Endothelial cell of umbilical vein (primary cell): Measurements from ENCODE around the gene APOBEC2. TPM values are rescaled to one million over a fixed set of nuclear protein-coding genes. Genes with fewer than 3 reads are reported as not detected.
A peak's percentile ranks its signal among the peaks of the same experiment; 100 is the strongest.

Experiments used
- BruUV-seq: library from RNA; stranded (reverse); fragments of 400-500 nt; replicated peaks from 2 replicates; lab custom pipeline; 2021; lab: Mats Ljungman, UMichigan
- CTCF ChIA-PET: fragments of 300-600, 350-600 bp; sonication (Branson Sonifier 250); formaldehyde crosslinking; loops from one replicate; lab custom pipeline; 2021; ENCODE audit warnings: antibody characterized with exemption, inconsistent platforms; lab: Charles Lee
- POLR2A ChIA-PET: fragments of 300-600, 350-600 bp; sonication (Branson Sonifier 250); formaldehyde crosslinking; loops from one replicate; lab custom pipeline; 2021; ENCODE audit warnings: antibody characterized with exemption, inconsistent platforms; lab: Charles Lee
- DNase-seq: peaks from one replicate; pipeline ENCODE4 v3.0.0-alpha.2; 2011; ENCODE audit warnings: low read depth, low spot score
- FAIRE-seq: peaks from 2 replicates; lab custom pipeline; 2011; peaks lifted over from hg19 to GRCh38; lab: Jason Lieb, UNC
- H2AFZ ChIP-seq: 2 replicates; pipeline ENCODE4 v1.6.0; 2012; ENCODE audit warnings: low read depth, low read length, control low read depth, inconsistent platforms
- H3K27ac ChIP-seq: 2 replicates; pipeline ENCODE4 v1.5.1; 2011; ENCODE audit warnings: low read depth, mild to moderate bottlenecking, control low read depth, low read length, moderate library complexity; ENCODE audit not compliant: insufficient read depth
- H3K27me3 ChIP-seq, 2 experiments: 2 replicates each; pipeline versions ENCODE4 v1.6.0 to v1.6.1; 2011; ENCODE audit warnings: low read length in 2 of 2, mixed read lengths in 1 of 2; ENCODE audit not compliant: control insufficient read depth in 2 of 2, insufficient read depth in 2 of 2
- H3K36me3 ChIP-seq, 2 experiments: 2 replicates in 1 of 2; 3 replicates in 1 of 2; pipeline ENCODE4 v1.5.1; 2011; ENCODE audit warnings: low read length in 2 of 2, mild to moderate bottlenecking in 1 of 2, moderate library complexity in 1 of 2; ENCODE audit not compliant: control insufficient read depth in 2 of 2, insufficient read depth in 2 of 2; ENCODE audit errors: extremely low read depth in 1 of 2
- H3K4me1 ChIP-seq: 3 replicates; pipeline ENCODE4 v1.5.1; 2011; ENCODE audit warnings: mild to moderate bottlenecking, low read length; ENCODE audit not compliant: control insufficient read depth, insufficient read depth; ENCODE audit errors: extremely low read depth
- H3K4me2 ChIP-seq: 2 replicates; pipeline ENCODE4 v1.6.1; 2011; ENCODE audit warnings: low read length, control low read depth, mixed read lengths; ENCODE audit not compliant: insufficient read depth
- H3K4me3 ChIP-seq, 3 experiments: fragments of 200-600 bp in 1 of 3; sonication (generic), shearing (Covaris generic) in 1 of 3; replicated peaks in 1 of 3; 2 replicates each; pipeline ENCODE4 v1.5.1; 2011 to 2016; ENCODE audit warnings: control low read depth in 3 of 3, low read length in 3 of 3, mild to moderate bottlenecking in 2 of 3, inconsistent platforms in 1 of 3, low read depth in 1 of 3, moderate library complexity in 1 of 3; ENCODE audit not compliant: insufficient read depth in 1 of 3
- H3K79me2 ChIP-seq: 2 replicates; pipeline ENCODE4 v1.6.0; 2012; ENCODE audit warnings: low read length, inconsistent platforms; ENCODE audit not compliant: control insufficient read depth, insufficient read depth
- H3K9ac ChIP-seq: replicated peaks from 2 replicates; pipeline ENCODE3; 2011; ENCODE audit warnings: low read length, control low read depth; ENCODE audit not compliant: insufficient read depth; ENCODE audit errors: extremely low read depth
- H3K9me1 ChIP-seq: replicated peaks from 3 replicates; pipeline ENCODE4 v1.6.0; 2011; ENCODE audit warnings: mild to moderate bottlenecking, low read length; ENCODE audit not compliant: control insufficient read depth, insufficient read depth; ENCODE audit errors: extremely low read depth
- H3K9me3 ChIP-seq: replicated peaks from 2 replicates; pipeline ENCODE4 v1.5.1; 2012; ENCODE audit warnings: low read length, inconsistent platforms; ENCODE audit not compliant: control insufficient read depth, insufficient read depth
- H4K20me1 ChIP-seq: replicated peaks from 2 replicates; pipeline ENCODE3; 2011; ENCODE audit warnings: mild to moderate bottlenecking, low read length; ENCODE audit not compliant: control insufficient read depth, insufficient read depth; ENCODE audit errors: extremely low read depth
- EZH2 ChIP-seq: IDR thresholded peaks from 2 replicates; pipeline ENCODE4 v1.6.1; 2012; ENCODE audit warnings: borderline replicate concordance, low read depth, mild to moderate bottlenecking, moderate library complexity, low read length, inconsistent platforms; ENCODE audit not compliant: severe bottlenecking
- FOS ChIP-seq: IDR thresholded peaks from 2 replicates; pipeline ENCODE4 v1.6.1; 2011; ENCODE audit warnings: mild to moderate bottlenecking, low read length, moderate library complexity, borderline replicate concordance; ENCODE audit not compliant: insufficient read depth
- GATA2 ChIP-seq: IDR thresholded peaks from 2 replicates; pipeline ENCODE4 v1.7.0; 2011; ENCODE audit warnings: low read depth, mild to moderate bottlenecking, moderate library complexity, mixed read lengths, low read length; ENCODE audit not compliant: insufficient read length, insufficient read depth
- JUN ChIP-seq: IDR thresholded peaks from 2 replicates; pipeline ENCODE4 v1.6.1; 2011; ENCODE audit warnings: borderline replicate concordance, low read depth; ENCODE audit not compliant: insufficient read length, insufficient read depth
- MYC ChIP-seq: IDR thresholded peaks from one replicate; pipeline ENCODE4 v1.6.1; 2011; ENCODE audit warnings: mild to moderate bottlenecking, low read depth, low read length
- POLR2A ChIP-seq: IDR thresholded peaks from 2 replicates; pipeline ENCODE4 v1.6.1; 2012; ENCODE audit warnings: low read depth, mild to moderate bottlenecking, control low read depth, low read length
- POLR2AphosphoS5 ChIP-seq: IDR thresholded peaks from 2 replicates; pipeline ENCODE4 v1.6.1; 2012; ENCODE audit warnings: low read depth, mild to moderate bottlenecking, control low read depth, low read length, moderate library complexity; ENCODE audit not compliant: insufficient read depth
- dilution Hi-C: fragments of 300-500 bp; cut with MboI; formaldehyde crosslinking; loops from one replicate; pipeline ENCODE4 v1.15.0; 2019; ENCODE audit warnings: low sequenced_read_pairs; ENCODE audit not compliant: extremely low pct_ligation_motif_present
- intact Hi-C: fragments of 100-400 bp; cut with micrococcal nuclease; formaldehyde crosslinking; loops from one replicate; pipeline ENCODE4 v1.10.0; 2022
- polyA plus RNA-seq, 4 experiments: library from polyadenylated mRNA; depleted of rRNA in 3 of 4; stranded (reverse) in 3 of 4; unstranded in 1 of 4; fragments of >200 nt; gene quantifications; 2 replicates each; pipeline versions ENCODE4 v1.2.1 to v1.2.3, GENCODE V29; 2011 to 2012; ENCODE audit warnings: missing spikeins in 1 of 4
- total RNA-seq: library from RNA; stranded (reverse); gene quantifications from 2 replicates; pipeline ENCODE4 v1.2.3, GENCODE V29; 2021
- TF ChIP-seq, protein P1 (sequence below), 2 donors: IDR thresholded peaks; 1 replicate in 1 of 2; 2 replicates in 1 of 2; pipeline ENCODE4 v1.5.1; 2011; ENCODE audit warnings: low read length in 2 of 2, mild to moderate bottlenecking in 2 of 2, moderate library complexity in 2 of 2, control low read depth in 1 of 2, inconsistent platforms in 1 of 2, low read depth in 1 of 2; ENCODE audit not compliant: insufficient read depth in 1 of 2; ENCODE audit errors: extremely low read depth in 1 of 2
- TF ChIP-seq, protein P2 (sequence below): IDR thresholded peaks from 2 replicates; pipeline ENCODE4 v1.6.1; 2011; ENCODE audit not compliant: insufficient read depth, insufficient read length

The APOBEC2 gene
- total and polyA plus RNA-seq, 2 donors (not counting 3 experiments of a cell fraction or from before 2014, with no cell fraction given): not detected

DNA sequence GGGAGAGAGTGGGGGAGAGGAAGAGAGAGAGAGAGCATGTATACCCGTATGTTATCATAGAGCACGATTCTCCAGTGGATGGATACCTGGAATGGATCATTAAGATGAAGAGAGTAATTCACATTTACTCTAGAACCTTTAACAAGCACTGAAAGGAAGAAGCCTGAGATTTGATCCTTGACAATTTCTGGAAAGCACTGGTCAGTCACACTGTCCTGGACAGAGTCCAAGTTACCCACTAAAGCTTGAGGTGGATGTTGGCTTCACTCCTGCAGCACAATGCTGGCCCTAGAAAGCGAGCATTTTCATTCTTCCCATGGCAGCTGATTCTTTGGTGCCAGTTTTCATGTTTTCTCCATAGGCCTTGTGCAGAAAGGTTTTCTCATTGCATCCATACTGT lies 45.4 kb downstream of the APOBEC2 start:
- peaks cover 29% of the 10 kb centered on the region for H3K4me1 ChIP-seq
- peak overlapping the region; percentile 27 for H3K4me2 ChIP-seq
- H2AFZ ChIP-seq: no peak overlapping the region
- H3K36me3 ChIP-seq: peaks cover 16 to 36% of the 10 kb centered on the region in 2 experiments
- no peaks in the 10 kb centered on the region for H3K27me3 ChIP-seq
- BruUV-seq: no TSS peak
- intact Hi-C loops (loop anchor here (1.0 kb wide), 1 partner anchor 84 kb away; no protein-coding TSS in a partner anchor), dilution Hi-C loops (no loop called here)
- H3K9me1 ChIP-seq: no peaks in the 10 kb centered on the region
- TF ChIP-seq EZH2: no peak
- TF ChIP-seq, protein P1, sequence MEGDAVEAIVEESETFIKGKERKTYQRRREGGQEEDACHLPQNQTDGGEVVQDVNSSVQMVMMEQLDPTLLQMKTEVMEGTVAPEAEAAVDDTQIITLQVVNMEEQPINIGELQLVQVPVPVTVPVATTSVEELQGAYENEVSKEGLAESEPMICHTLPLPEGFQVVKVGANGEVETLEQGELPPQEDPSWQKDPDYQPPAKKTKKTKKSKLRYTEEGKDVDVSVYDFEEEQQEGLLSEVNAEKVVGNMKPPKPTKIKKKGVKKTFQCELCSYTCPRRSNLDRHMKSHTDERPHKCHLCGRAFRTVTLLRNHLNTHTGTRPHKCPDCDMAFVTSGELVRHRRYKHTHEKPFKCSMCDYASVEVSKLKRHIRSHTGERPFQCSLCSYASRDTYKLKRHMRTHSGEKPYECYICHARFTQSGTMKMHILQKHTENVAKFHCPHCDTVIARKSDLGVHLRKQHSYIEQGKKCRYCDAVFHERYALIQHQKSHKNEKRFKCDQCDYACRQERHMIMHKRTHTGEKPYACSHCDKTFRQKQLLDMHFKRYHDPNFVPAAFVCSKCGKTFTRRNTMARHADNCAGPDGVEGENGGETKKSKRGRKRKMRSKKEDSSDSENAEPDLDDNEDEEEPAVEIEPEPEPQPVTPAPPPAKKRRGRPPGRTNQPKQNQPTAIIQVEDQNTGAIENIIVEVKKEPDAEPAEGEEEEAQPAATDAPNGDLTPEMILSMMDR (IDR thresholded peaks at IDR 0.05; ENCODE audit: extremely low read depth in 1 of 2, insufficient read depth in 1 of 2, low read depth in 1 of 2, low read length in 2 of 2): no peak
- TF ChIP-seq FOS: no peak
- TF ChIP-seq GATA2: no peak
- no peak for TF ChIP-seq MYC
- TF ChIP-seq, protein P2, sequence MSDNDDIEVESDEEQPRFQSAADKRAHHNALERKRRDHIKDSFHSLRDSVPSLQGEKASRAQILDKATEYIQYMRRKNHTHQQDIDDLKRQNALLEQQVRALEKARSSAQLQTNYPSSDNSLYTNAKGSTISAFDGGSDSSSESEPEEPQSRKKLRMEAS: no peak
- no peak for TF ChIP-seq POLR2A
- TF ChIP-seq JUN: no peak
- no peak for TF ChIP-seq POLR2AphosphoS5
- H4K20me1 ChIP-seq: no peaks in the 10 kb centered on the region
- ChIA-PET CTCF (interaction anchor here (1.0 to 2.2 kb wide), 5 partner anchors 15 to 84 kb away, joined by 3 to 15 read pairs (median 4); no protein-coding TSS in a partner anchor), POLR2A (no interaction called here)
- peak overlapping the region; percentile 54 for H3K27ac ChIP-seq
- H3K79me2 ChIP-seq: peaks cover 2% of the 10 kb centered on the region
- no peak overlapping the region for H3K4me3 ChIP-seq
- no peak overlapping the region for H3K9ac ChIP-seq
- peak; percentile 56 for DNase-seq
- peak; percentile 47 for FAIRE-seq
- H3K9me3 ChIP-seq: no peaks in the 10 kb centered on the region
